HepG2 (cell line): Measurements from ENCODE around the gene GAS2. TPM values are rescaled to one million over a fixed set of nuclear protein-coding genes. Genes with fewer than 3 reads are reported as not detected.

Source experiments
- ATAC-seq: fragments of 200-7000 bp; cut with Tn5 transposase; 3 replicates; pipeline ENCODE4 v1.9.1; 2020; ENCODE audit warnings: mild to moderate bottlenecking, moderate library complexity
- BruUV-seq: library from RNA; stranded (reverse); fragments of 400-500 nt; replicated peaks from 2 replicates; lab custom pipeline; 2021; lab: Mats Ljungman, UMichigan
- CTCF ChIA-PET: fragments of 300-600 bp; formaldehyde crosslinking; extraction: SDS; loops from one replicate; lab custom pipeline; 2021; ENCODE audit warnings: low total read pairs, inconsistent platforms, low intra/inter-chr PET ratio; lab: Yijun Ruan, JAX
- POLR2A ChIA-PET: fragments of 350-600 bp; sonication (Branson Sonifier 250); formaldehyde crosslinking; loops from one replicate; lab custom pipeline; 2020; ENCODE audit warnings: antibody characterized with exemption, inconsistent platforms; lab: Yijun Ruan, JAX
- DNase-seq: peaks from one replicate; pipeline ENCODE4 v3.0.0-alpha.2; 2015; ENCODE audit warnings: low spot score
- FAIRE-seq: peaks from 3 replicates; lab custom pipeline; 2011; peaks lifted over from hg19 to GRCh38; lab: Jason Lieb, UNC
- H2AFZ ChIP-seq: one replicate; pipeline ENCODE4 v1.6.1; 2011; ENCODE audit warnings: low read length, inconsistent platforms
- H3K27ac ChIP-seq: fragments of 300-600 bp; 3 replicates; pipeline ENCODE4 v1.8.0; 2011; ENCODE audit warnings: mixed run types, mild to moderate bottlenecking, mixed read lengths, low read length, inconsistent platforms; ENCODE audit not compliant: insufficient read depth; ENCODE audit errors: extremely low read length
- H3K27me3 ChIP-seq, 2 experiments: fragments of 200-600 bp in 1 of 2; 2 replicates in 1 of 2; 3 replicates in 1 of 2; pipeline versions ENCODE4 v1.6.0 to v1.8.0; 2011; ENCODE audit warnings: low read length in 2 of 2, mild to moderate bottlenecking in 2 of 2, moderate library complexity in 2 of 2, inconsistent platforms in 1 of 2; ENCODE audit not compliant: insufficient read depth in 2 of 2, control insufficient read depth in 1 of 2
- H3K36me3 ChIP-seq, 2 experiments: fragments of 200-600 bp in 1 of 2; replicated peaks in 1 of 2; 2 replicates in 1 of 2; 3 replicates in 1 of 2; pipeline versions ENCODE4 v1.5.1 to v1.8.0; 2011; ENCODE audit warnings: low read length in 2 of 2, inconsistent platforms in 1 of 2; ENCODE audit not compliant: insufficient read depth in 2 of 2, control insufficient read depth in 1 of 2
- H3K4me1 ChIP-seq: 2 replicates; pipeline ENCODE4 v1.5.1; 2012; ENCODE audit warnings: low read length, inconsistent platforms; ENCODE audit not compliant: insufficient read depth
- H3K4me2 ChIP-seq: 2 replicates; pipeline ENCODE4 v1.6.0; 2011; ENCODE audit warnings: low read depth, low read length, inconsistent platforms
- H3K4me3 ChIP-seq, 3 experiments: fragments of 200-600 bp in 1 of 3; sonication (generic), shearing (Covaris generic) in 1 of 3; replicated peaks in 1 of 3; 2 replicates each; pipeline ENCODE4 v1.5.1; 2011 to 2016; ENCODE audit warnings: low read length in 3 of 3, inconsistent platforms in 2 of 3, low read depth in 2 of 3, mild to moderate bottlenecking in 2 of 3, control low read depth in 1 of 3, mixed read lengths in 1 of 3; ENCODE audit not compliant: insufficient read depth in 1 of 3
- H3K79me2 ChIP-seq: one replicate; pipeline ENCODE4 v1.6.1; 2011; ENCODE audit warnings: low read length, inconsistent platforms; ENCODE audit not compliant: insufficient read depth
- H3K9ac ChIP-seq: 2 replicates; pipeline ENCODE4 v1.6.0; 2011; ENCODE audit warnings: mild to moderate bottlenecking, low read depth, low read length, inconsistent platforms; ENCODE audit not compliant: insufficient read depth
- H3K9me3 ChIP-seq: 2 replicates; pipeline ENCODE4 v1.5.1; 2012; ENCODE audit warnings: mild to moderate bottlenecking, low read length
- H4K20me1 ChIP-seq: 2 replicates; pipeline ENCODE4 v1.6.0; 2011; ENCODE audit warnings: inconsistent platforms, mild to moderate bottlenecking, low read length, moderate library complexity; ENCODE audit not compliant: insufficient read depth
- ATM ChIP-seq: fragments of 450-650 bp; IDR thresholded peaks from 2 replicates; pipeline ENCODE4 v1.7.1; 2017; ENCODE audit warnings: mild to moderate bottlenecking, borderline replicate concordance
- CREB3 ChIP-seq: sonication (generic); formaldehyde crosslinking; IDR thresholded peaks from 2 replicates; pipeline ENCODE4 v1.5.0; 2020; ENCODE audit warnings: missing genetic modification reagents
- MXI1 ChIP-seq: IDR thresholded peaks from 3 replicates; pipeline ENCODE4 v1.6.1; 2012; ENCODE audit warnings: low read depth, low read length, inconsistent platforms, borderline replicate concordance
- NFE2 ChIP-seq: sonication (generic); formaldehyde crosslinking; IDR thresholded peaks from 2 replicates; pipeline ENCODE4 v1.4.0; 2020; ENCODE audit warnings: missing genetic modification reagents
- SP4 ChIP-seq: sonication (generic); formaldehyde crosslinking; IDR thresholded peaks from 2 replicates; pipeline ENCODE4 v1.8.1; 2023; ENCODE audit warnings: mild to moderate bottlenecking, missing genetic modification reagents
- SRY ChIP-seq: sonication (generic); formaldehyde crosslinking; IDR thresholded peaks from 2 replicates; pipeline ENCODE4 v1.8.0; 2022; ENCODE audit warnings: mild to moderate bottlenecking, missing genetic modification reagents
- TEAD2 ChIP-seq: sonication (generic); formaldehyde crosslinking; IDR thresholded peaks from 2 replicates; pipeline ENCODE4 v1.9.0; 2021; ENCODE audit warnings: missing genetic modification reagents
- ZNF224 ChIP-seq: sonication (generic); formaldehyde crosslinking; IDR thresholded peaks from 2 replicates; pipeline ENCODE4 v1.5.0; 2020; ENCODE audit warnings: mild to moderate bottlenecking, missing genetic modification reagents
- ZNF354B ChIP-seq: sonication (generic); formaldehyde crosslinking; IDR thresholded peaks from 2 replicates; pipeline ENCODE4 v1.8.0; 2022; ENCODE audit warnings: mild to moderate bottlenecking, missing genetic modification reagents
- ZNF577 ChIP-seq: sonication (generic); formaldehyde crosslinking; IDR thresholded peaks from 2 replicates; pipeline ENCODE4 v1.4.0; 2020; ENCODE audit warnings: mild to moderate bottlenecking, low read depth, missing genetic modification reagents, borderline replicate concordance
- WGBS: methylation state at CpG from one replicate; pipeline ENCODE4 v1.1.6; 2017; ENCODE audit warnings: low lambda C conversion rate; 5-methylcytosine and 5-hydroxymethylcytosine counted together
- in situ Hi-C: cut with HindIII; loops from 2 replicates; pipeline ENCODE4 v1.10.0; 2017; ENCODE audit warnings: low pct_unique_long_range_greater_than_20kb; ENCODE audit not compliant: extremely low pct_ligation_motif_present
- intact Hi-C: fragments of 100-400 bp; cut with micrococcal nuclease; formaldehyde crosslinking; loops from one replicate; pipeline ENCODE4 v1.10.0; 2022; ENCODE audit not compliant: unreplicated experiment
- polyA plus RNA-seq, 8 experiments: library from polyadenylated mRNA; depleted of rRNA in 3 of 8; stranded (reverse) in 7 of 8; unstranded in 1 of 8; fragments of >200 nt; fragmentation: Illumina TruSeq in 4 of 8; extraction: Trizol in 4 of 8; gene quantifications; 2 replicates each; pipeline versions ENCODE4 v1.2.1 to v1.2.3, GENCODE V29; 2011 to 2016; ENCODE audit warnings: low read depth in 4 of 8, missing spikeins in 1 of 8, mixed read lengths in 1 of 8; ENCODE audit not compliant: insufficient read depth in 1 of 8
- total RNA-seq, 5 experiments: library from RNA; depleted of rRNA; stranded (reverse); fragments of >200 nt; fragmentation: Illumina TruSeq; extraction: Trizol; gene quantifications; 2 replicates each; pipeline ENCODE4 v1.2.3, GENCODE V29; 2016; ENCODE audit warnings: low read depth in 1 of 5

The GAS2 gene
- total and polyA plus RNA-seq, 2 of the 13 experiments (the other 11 are each of a cell fraction or from before 2014, with no cell fraction given): 26.0 to 85.1 TPM

GRCh38 chr11:22627421-22627820, 39.0 kb upstream of the GAS2 start:
- CTCF ChIA-PET: no interaction called here
- no TSS peak for BruUV-seq
- H3K27ac ChIP-seq: no peak overlapping the region
- POLR2A ChIA-PET: no interaction called here
- H3K9ac ChIP-seq: no peak overlapping the region
- no peak overlapping the region for H3K4me3 ChIP-seq
- TF ChIP-seq ZNF224 (no peak), NFE2 (CRISPR knock-in tag) (no peak), TEAD2 (CRISPR knock-in tag) (no peak), SP4 (no peak), CREB3 (no peak), ATM (no peak), SRY (CRISPR knock-in tag) (no peak), ZNF354B (CRISPR knock-in tag) (no peak), MXI1 (no peak), ZNF577 (CRISPR knock-in tag) (no peak)
- ATAC-seq: no peak
- no peak overlapping the region for H2AFZ ChIP-seq
- FAIRE-seq: no peak
- H3K4me2 ChIP-seq: no peak overlapping the region
- H3K9me3 ChIP-seq: no peaks in the 10 kb centered on the region
- H3K36me3 ChIP-seq: no peaks in the 10 kb centered on the region
- no peaks in the 10 kb centered on the region for H3K27me3 ChIP-seq
- no peaks in the 10 kb centered on the region for H4K20me1 ChIP-seq
- DNase-seq: no peak
- H3K4me1 ChIP-seq: peaks cover 30% of the 10 kb centered on the region
- in situ Hi-C loops: no loop called here
- 97% methylated on average over 6 of the region's 6 CpGs for WGBS
- peaks cover 22% of the 10 kb centered on the region for H3K79me2 ChIP-seq
- intact Hi-C loops: loop anchor here (10.0 kb wide), 1 partner anchor 293 kb away; the partner anchor contains the start of gene SLC17A6
